Measurements from ENCODE around the gene GNB2. TPM values are rescaled to one million over a fixed set of nuclear protein-coding genes. Genes with fewer than 3 reads are reported as not detected.
A peak's percentile ranks its signal among the peaks of the same experiment; 100 is the strongest.
"Not testable (repeated sequence)": the region's sequence is repeated elsewhere in the genome, so short reads cannot be mapped to it uniquely, and the experiment has no call there.

GNB2 gene
- total RNA-seq, 1 donor from 2014 or later = 229 TPM

DNA sequence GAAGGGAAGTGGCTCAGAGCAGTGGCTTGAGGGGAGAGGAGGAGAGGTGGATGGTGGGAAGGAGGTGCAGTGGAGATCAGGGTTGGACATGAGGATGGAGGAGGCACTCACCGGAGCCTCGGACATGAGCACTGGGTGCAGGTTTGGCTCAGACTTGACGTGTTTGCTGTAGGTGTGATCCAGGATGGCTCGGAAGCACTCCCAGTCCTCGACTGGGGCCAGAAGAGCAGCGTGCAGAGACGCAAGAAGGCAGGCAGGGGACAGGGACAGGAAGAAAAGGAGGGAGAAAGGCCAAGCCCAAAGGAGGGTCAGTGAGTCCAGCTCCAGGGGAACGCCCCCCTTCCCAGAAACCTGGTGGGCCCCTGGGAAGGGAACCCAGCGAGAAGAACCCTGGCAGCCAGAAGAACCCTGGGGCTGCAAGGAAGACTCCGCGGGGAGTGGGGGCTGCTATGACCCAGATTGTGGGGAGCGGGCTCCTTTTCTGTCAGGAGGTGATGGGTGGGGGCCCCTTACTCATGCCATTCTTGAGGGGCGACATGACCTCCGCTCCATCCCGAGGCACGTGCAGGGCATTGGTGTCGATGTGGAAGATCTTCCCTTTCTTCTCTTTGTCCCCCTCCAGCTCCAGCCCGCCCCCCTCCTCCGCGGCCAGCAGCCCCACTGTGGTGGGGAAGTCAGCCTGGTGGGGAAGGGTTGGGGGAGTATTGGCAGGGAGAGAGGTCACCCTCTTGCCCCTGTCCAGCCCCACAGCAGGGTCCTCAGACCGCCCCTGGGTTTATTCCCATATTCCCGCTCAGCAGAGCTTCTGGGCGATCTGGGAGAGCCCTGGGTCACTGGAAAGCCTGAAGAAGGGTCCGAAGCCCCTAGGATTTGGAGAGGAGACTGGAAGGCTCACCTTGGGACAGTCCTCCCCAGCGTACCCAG lies 18.4 kb upstream of the GNB2 start:
- Mint-ChIP-seq H3K36me3 (ENCODE audit: low read depth) (no peaks in the 10 kb centered on the region), H3K9me3 (no peaks in the 10 kb centered on the region), H3K27ac (ENCODE audit: unreplicated experiment) (no peak overlapping the region), H3K4me3 (no peak overlapping the region), H3K27me3 (ENCODE audit: low read depth) (peaks cover 60% of the 10 kb centered on the region), H3K4me1 (no peaks in the 10 kb centered on the region)
- no peak for DNase-seq (ENCODE audit: low read depth, low spot score)
- TF ChIP-seq, protein P1, sequence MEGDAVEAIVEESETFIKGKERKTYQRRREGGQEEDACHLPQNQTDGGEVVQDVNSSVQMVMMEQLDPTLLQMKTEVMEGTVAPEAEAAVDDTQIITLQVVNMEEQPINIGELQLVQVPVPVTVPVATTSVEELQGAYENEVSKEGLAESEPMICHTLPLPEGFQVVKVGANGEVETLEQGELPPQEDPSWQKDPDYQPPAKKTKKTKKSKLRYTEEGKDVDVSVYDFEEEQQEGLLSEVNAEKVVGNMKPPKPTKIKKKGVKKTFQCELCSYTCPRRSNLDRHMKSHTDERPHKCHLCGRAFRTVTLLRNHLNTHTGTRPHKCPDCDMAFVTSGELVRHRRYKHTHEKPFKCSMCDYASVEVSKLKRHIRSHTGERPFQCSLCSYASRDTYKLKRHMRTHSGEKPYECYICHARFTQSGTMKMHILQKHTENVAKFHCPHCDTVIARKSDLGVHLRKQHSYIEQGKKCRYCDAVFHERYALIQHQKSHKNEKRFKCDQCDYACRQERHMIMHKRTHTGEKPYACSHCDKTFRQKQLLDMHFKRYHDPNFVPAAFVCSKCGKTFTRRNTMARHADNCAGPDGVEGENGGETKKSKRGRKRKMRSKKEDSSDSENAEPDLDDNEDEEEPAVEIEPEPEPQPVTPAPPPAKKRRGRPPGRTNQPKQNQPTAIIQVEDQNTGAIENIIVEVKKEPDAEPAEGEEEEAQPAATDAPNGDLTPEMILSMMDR (conservative IDR thresholded peaks at IDR 0.05) = no peak

DNA sequence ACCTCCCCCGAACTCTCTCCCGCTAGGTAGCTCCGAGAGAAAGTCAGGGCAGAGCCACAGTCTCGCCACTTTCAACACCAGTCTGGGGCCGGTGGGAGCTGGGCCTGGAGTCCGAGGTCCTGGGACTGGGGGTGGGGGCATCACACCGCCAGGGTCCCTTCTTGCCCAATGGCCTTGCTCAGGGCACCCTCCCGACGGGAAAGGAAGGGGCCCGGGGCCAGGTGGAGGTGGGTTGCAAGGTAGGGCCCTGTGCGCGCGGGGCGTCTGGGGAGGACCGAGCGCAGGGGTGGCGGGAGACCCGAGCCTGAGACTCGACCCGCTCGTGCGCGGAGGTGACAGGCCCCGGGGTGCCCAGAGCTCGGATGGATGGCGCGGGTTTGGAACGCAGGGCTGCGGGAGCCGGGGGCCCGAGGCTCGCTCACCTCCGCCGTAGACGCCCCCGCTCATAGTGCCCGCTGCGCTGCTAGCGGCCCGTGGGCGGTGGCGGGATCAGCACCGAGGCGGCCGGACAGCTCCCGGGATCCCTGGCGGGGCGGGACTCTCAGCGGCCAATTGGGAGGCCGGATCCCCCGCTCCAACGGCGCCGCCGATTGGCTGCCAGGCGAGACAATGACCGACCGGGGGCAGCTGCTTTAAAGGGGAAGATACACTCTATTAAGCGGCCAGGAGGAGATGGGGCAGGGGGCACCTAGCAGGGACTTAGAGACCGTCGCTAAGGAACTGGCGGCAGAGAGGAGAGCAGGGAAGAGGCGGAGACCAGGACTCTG lies 17.4 kb upstream of the GNB2 start, which contains the start of gene ACTL6B:
TSS of gene ACTL6B (minus strand) at position 541 of the 767 bp plus-strand sequence. CDS start at position 447, 94 bp downstream.
- Mint-ChIP-seq H3K27ac (ENCODE audit: unreplicated experiment) (no peak within 1 kb of the TSS), H3K4me3 (no peak within 1 kb of the TSS), H3K4me1 (no peaks in the 10 kb centered on the region), H3K27me3 (ENCODE audit: low read depth) (peaks cover 58% of the 10 kb centered on the region), H3K9me3 (no peaks in the 10 kb centered on the region), H3K36me3 (ENCODE audit: low read depth) (no peaks in the 10 kb centered on the region)
- TF ChIP-seq, protein P1 (conservative IDR thresholded peaks at IDR 0.05) = no peak
- peak; percentile 80 for DNase-seq (ENCODE audit: low read depth, low spot score)

DNA sequence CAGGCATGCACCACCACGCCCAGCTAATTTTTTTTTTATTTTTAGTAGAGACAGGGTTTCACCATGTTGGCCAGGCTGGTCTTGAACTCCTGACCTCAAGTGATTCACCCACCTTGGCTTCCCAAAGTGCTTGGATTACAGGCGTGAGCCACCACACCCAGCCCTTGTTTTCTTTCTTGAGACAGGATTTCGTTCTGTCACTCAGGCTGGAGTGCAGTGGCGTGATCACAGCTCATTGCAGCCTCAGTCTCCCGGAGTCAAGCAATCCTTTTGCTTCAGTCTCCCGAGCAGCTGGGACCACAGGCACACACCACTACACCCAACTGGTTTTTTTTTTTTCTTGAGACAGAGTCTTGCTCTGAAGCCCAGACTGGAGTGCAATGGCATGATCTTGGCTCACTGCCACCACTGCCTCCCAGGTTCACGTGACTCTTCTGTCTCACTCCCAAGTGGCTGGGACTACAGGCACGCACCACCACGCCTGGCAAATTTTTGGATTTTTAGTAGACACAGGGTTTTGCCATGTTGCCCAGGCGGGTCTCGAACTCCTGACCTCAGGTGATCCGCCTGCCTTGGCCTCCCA lies 11.3 kb upstream of the GNB2 start:
- not testable (repeated sequence) for DNase-seq (ENCODE audit: low read depth, low spot score); H3K36me3 Mint-ChIP-seq (ENCODE audit: low read depth); H3K9me3 Mint-ChIP-seq; H3K27ac Mint-ChIP-seq (ENCODE audit: unreplicated experiment); H3K4me1 Mint-ChIP-seq; H3K4me3 Mint-ChIP-seq
- peaks cover 40% of the 10 kb centered on the region for H3K27me3 Mint-ChIP-seq (ENCODE audit: low read depth)

DNA sequence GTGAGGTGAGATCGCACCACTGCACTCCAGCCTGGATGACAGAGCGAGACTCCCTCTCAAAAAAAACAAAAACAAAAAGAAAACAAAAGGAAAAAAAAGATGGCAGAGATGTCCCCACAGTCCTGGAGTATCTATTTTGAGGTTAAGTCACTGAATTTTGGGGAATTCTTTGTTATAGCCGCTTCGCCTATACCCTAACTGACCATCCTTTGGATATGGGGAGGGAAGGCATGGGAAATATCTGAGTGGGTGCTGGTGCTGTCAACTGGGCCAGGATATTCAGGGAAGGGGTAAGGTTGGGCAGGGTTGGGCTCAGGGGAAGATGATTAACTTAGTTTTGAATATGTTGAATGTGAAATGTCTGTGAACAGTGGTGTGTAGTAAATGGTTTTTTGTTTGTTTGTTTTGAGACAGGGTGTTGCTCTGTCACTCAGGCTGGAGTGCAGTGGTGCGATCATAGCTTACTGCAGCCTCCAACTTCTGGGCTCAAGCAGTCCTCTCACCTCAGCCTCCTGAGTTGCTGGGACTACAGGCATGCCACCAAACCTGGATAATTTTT lies 8.3 kb upstream of the GNB2 start:
- Mint-ChIP-seq H3K36me3 (ENCODE audit: low read depth) (no peaks in the 10 kb centered on the region), H3K4me3 (no peak overlapping the region), H3K27me3 (ENCODE audit: low read depth) (peaks cover 28% of the 10 kb centered on the region), H3K27ac (ENCODE audit: unreplicated experiment) (no peak overlapping the region), H3K4me1 (no peaks in the 10 kb centered on the region), H3K9me3 (no peaks in the 10 kb centered on the region)
- TF ChIP-seq, protein P1 (conservative IDR thresholded peaks at IDR 0.05) = no peak
- DNase-seq (ENCODE audit: low read depth, low spot score) = no peak

DNA sequence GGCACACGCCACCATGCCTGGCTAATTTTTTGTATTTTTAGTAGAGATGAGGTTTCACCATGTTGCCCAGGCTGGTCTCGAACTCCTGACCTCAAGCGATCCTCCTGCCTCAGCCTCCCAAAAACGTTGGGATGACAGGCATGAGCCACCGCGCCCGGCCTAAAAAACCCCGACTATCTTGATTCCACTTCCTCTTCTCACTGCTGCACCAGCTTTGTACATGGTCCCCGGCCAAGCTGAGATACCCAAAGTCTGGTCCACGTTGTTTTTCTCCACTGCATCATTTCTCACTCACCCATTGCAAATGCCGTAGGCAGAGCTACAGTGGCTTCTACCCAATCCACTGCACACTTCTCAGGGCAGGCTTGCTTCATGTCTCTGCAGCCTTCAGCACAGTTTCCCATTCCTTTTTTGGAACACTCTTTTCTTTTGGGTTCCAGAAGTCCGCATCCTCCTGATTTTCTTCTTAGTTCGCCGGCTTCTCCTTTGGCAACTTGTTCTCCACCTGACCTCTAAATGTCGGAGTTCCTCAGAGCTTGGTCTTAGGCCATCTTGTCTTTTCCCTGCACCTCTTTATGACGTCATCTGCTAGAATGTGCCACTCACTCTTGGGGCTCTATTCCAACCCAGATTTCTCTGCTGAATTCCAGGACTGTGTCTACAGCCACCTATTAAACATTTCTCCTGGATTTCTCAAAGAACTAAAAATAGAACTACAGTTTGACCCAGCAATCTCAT lies 6.0 kb upstream of the GNB2 start:
- TF ChIP-seq, protein P1 (conservative IDR thresholded peaks at IDR 0.05) = no peak
- H3K4me3 Mint-ChIP-seq = no peak overlapping the region
- H3K9me3 Mint-ChIP-seq = no peaks in the 10 kb centered on the region
- no peaks in the 10 kb centered on the region for H3K36me3 Mint-ChIP-seq (ENCODE audit: low read depth)
- no peak overlapping the region for H3K27ac Mint-ChIP-seq (ENCODE audit: unreplicated experiment)
- H3K27me3 Mint-ChIP-seq (ENCODE audit: low read depth) = peaks cover 37% of the 10 kb centered on the region
- no peaks in the 10 kb centered on the region for H3K4me1 Mint-ChIP-seq
- no peak for DNase-seq (ENCODE audit: low read depth, low spot score)
